IMR-90 (cell line): ENCODE measurements around the gene TRPM1. TPM values are rescaled to one million over a fixed set of nuclear protein-coding genes. Genes with fewer than 3 reads are reported as not detected.
A peak's percentile ranks its signal among the peaks of the same experiment; 100 is the strongest.

Source experiments
- ATAC-seq: fragments of 200-7000 bp; cut with Tn5 transposase; 2 replicates; pipeline ENCODE4 v1.9.1; 2020; ENCODE audit warnings: low read depth, mild to moderate bottlenecking, moderate library complexity
- BruUV-seq: library from RNA; stranded (reverse); fragments of 400-500 nt; replicated peaks from 2 replicates; lab custom pipeline; 2021; lab: Mats Ljungman, UMichigan
- CTCF ChIA-PET: fragments of 300-600 bp; formaldehyde crosslinking; extraction: SDS; loops from one replicate; lab custom pipeline; 2021; ENCODE audit warnings: antibody characterized with exemption; lab: Yijun Ruan, JAX
- POLR2A ChIA-PET: fragments of 300-600 bp; sonication (Branson Sonifier 250); formaldehyde crosslinking; loops from one replicate; lab custom pipeline; 2022; ENCODE audit warnings: antibody characterized with exemption; ENCODE audit not compliant: unreplicated experiment; lab: Charles Lee
- DNase-seq: peaks from one replicate; pipeline ENCODE4 v3.0.0; 2013
- H2AFZ ChIP-seq: replicated peaks from 2 replicates; pipeline ENCODE3; 2013; ENCODE audit warnings: low read length, mild to moderate bottlenecking; ENCODE audit not compliant: poor library complexity
- H2AK5ac ChIP-seq: 2 replicates; pipeline ENCODE4 v1.6.1; 2013; ENCODE audit warnings: low read depth, low read length, inconsistent platforms
- H2AK9ac ChIP-seq: replicated peaks from 2 replicates; pipeline ENCODE3; 2013; ENCODE audit warnings: mild to moderate bottlenecking, low read depth, low read length, moderate library complexity; ENCODE audit not compliant: poor library complexity
- H2BK120ac ChIP-seq: 2 replicates; pipeline ENCODE4 v1.6.1; 2013; ENCODE audit warnings: low read depth, low read length, inconsistent platforms
- H2BK15ac ChIP-seq: 3 replicates; pipeline ENCODE4 v1.6.1; 2013; ENCODE audit warnings: low read depth, low read length, inconsistent platforms
- H2BK20ac ChIP-seq: 2 replicates; pipeline ENCODE4 v1.6.1; 2013; ENCODE audit warnings: low read depth, mild to moderate bottlenecking, inconsistent platforms, low read length, moderate library complexity
- H2BK5ac ChIP-seq: 2 replicates; pipeline ENCODE4 v1.6.1; 2013; ENCODE audit warnings: mild to moderate bottlenecking, low read depth, low read length, inconsistent platforms; ENCODE audit not compliant: poor library complexity, severe bottlenecking
- H3K14ac ChIP-seq: replicated peaks from 2 replicates; pipeline ENCODE4 v1.6.1; 2013; ENCODE audit warnings: low read depth, low read length, inconsistent platforms
- H3K18ac ChIP-seq: 2 replicates; pipeline ENCODE4 v1.6.1; 2013; ENCODE audit warnings: low read depth, low read length, control low read depth
- H3K23ac ChIP-seq: 2 replicates; pipeline ENCODE4 v1.6.1; 2013; ENCODE audit warnings: low read depth, low read length, inconsistent platforms
- H3K27ac ChIP-seq: 2 replicates; pipeline ENCODE4 v1.5.1; 2013; ENCODE audit warnings: mild to moderate bottlenecking, control low read depth, low read length; ENCODE audit not compliant: insufficient read depth
- H3K27me3 ChIP-seq: 2 replicates; pipeline ENCODE4 v1.6.1; 2013; ENCODE audit warnings: low read length; ENCODE audit not compliant: control insufficient read depth, insufficient read depth
- H3K36me3 ChIP-seq: 2 replicates; pipeline ENCODE4 v1.6.1; 2013; ENCODE audit warnings: low read length, mixed read lengths; ENCODE audit not compliant: control insufficient read depth, insufficient read depth
- H3K4ac ChIP-seq: 2 replicates; pipeline ENCODE4 v1.6.1; 2013; ENCODE audit warnings: low read depth, low read length, inconsistent platforms
- H3K4me1 ChIP-seq: 2 replicates; pipeline ENCODE4 v1.6.1; 2013; ENCODE audit warnings: low read length, mixed read lengths; ENCODE audit not compliant: control insufficient read depth, insufficient read depth
- H3K4me2 ChIP-seq: 2 replicates; pipeline ENCODE4 v1.6.1; 2013; ENCODE audit warnings: low read depth, mild to moderate bottlenecking, control low read depth, low read length, moderate library complexity
- H3K4me3 ChIP-seq: 2 replicates; pipeline ENCODE4 v1.5.1; 2013; ENCODE audit warnings: low read depth, mild to moderate bottlenecking, control low read depth, low read length, moderate library complexity; ENCODE audit not compliant: insufficient read depth
- H3K56ac ChIP-seq: 2 replicates; pipeline ENCODE4 v1.6.1; 2013; ENCODE audit warnings: low read length, inconsistent platforms; ENCODE audit not compliant: insufficient read depth; ENCODE audit errors: extremely low read depth
- H3K79me1 ChIP-seq, 2 experiments: 2 replicates each; pipeline ENCODE4 v1.6.1; 2013; ENCODE audit warnings: low read length in 2 of 2, inconsistent platforms in 1 of 2, low read depth in 1 of 2
- H3K9ac ChIP-seq: 2 replicates; pipeline ENCODE4 v1.6.1; 2013; ENCODE audit warnings: low read depth, low read length, control low read depth
- H3K9me1 ChIP-seq: 2 replicates; pipeline ENCODE4 v1.6.1; 2013; ENCODE audit warnings: low read length, inconsistent platforms; ENCODE audit not compliant: insufficient read depth
- H3K9me3 ChIP-seq: 2 replicates; pipeline ENCODE4 v1.6.1; 2013; ENCODE audit warnings: low read length; ENCODE audit not compliant: control insufficient read depth, insufficient read depth
- H4K20me1 ChIP-seq: 2 replicates; pipeline ENCODE4 v1.6.1; 2013; ENCODE audit warnings: low read length, inconsistent platforms; ENCODE audit not compliant: insufficient read depth
- H4K5ac ChIP-seq: 2 replicates; pipeline ENCODE4 v1.6.1; 2013; ENCODE audit warnings: mild to moderate bottlenecking, low read depth, low read length, control low read depth
- H4K8ac ChIP-seq, 2 experiments: 2 replicates each; pipeline ENCODE4 v1.6.1; 2013; ENCODE audit warnings: low read depth in 2 of 2, low read length in 2 of 2, control low read depth in 1 of 2, inconsistent platforms in 1 of 2
- H4K91ac ChIP-seq: 2 replicates; pipeline ENCODE4 v1.6.1; 2013; ENCODE audit warnings: low read depth, low read length, inconsistent platforms; ENCODE audit not compliant: insufficient read depth
- CEBPB ChIP-seq: IDR thresholded peaks from 2 replicates; pipeline ENCODE4 v1.6.1; 2012; ENCODE audit warnings: low read depth, low read length, improper control_type of control experiment
- MAFK ChIP-seq: IDR thresholded peaks from 2 replicates; pipeline ENCODE4 v1.6.1; 2012; ENCODE audit warnings: low read depth, low read length, improper control_type of control experiment
- MAZ ChIP-seq: IDR thresholded peaks from 2 replicates; pipeline ENCODE4 v1.6.1; 2012; ENCODE audit warnings: low read depth, mild to moderate bottlenecking, low read length, improper control_type of control experiment, moderate library complexity, borderline replicate concordance
- MXI1 ChIP-seq: IDR thresholded peaks from 2 replicates; pipeline ENCODE4 v1.6.1; 2012; ENCODE audit warnings: low read depth, mild to moderate bottlenecking, low read length, moderate library complexity, borderline replicate concordance
- NFE2L2 ChIP-seq: fragments of 150-350 bp; IDR thresholded peaks from 2 replicates; pipeline ENCODE4 v1.6.1; 2016; ENCODE audit warnings: low read depth, mild to moderate bottlenecking, low read length
- WGBS, 2 experiments: methylation state at CpG; one replicate each; pipeline versions ENCODE4 v1.1.5 to v1.1.7; 2013; ENCODE audit warnings: missing lambda C conversion rate in 2 of 2; ENCODE audit not compliant: insufficient read length in 1 of 2; ENCODE audit errors: extremely low coverage in 2 of 2; 5-methylcytosine and 5-hydroxymethylcytosine counted together
- dilution Hi-C: fragments of 300-500 bp; cut with HindIII; formaldehyde crosslinking; loops from one replicate; pipeline ENCODE4 v1.14.3; 2018; ENCODE audit warnings: low sequenced_read_pairs; ENCODE audit not compliant: unreplicated experiment
- in situ Hi-C: fragments of 300-500 bp; cut with MboI; formaldehyde crosslinking; loops from 3 replicates; pipeline ENCODE4 v1.14.3; 2019; ENCODE audit warnings: low sequenced_read_pairs, inconsistent platforms, mixed read lengths
- intact Hi-C: fragments of 100-400 bp; cut with micrococcal nuclease; formaldehyde crosslinking; loops from 2 replicates; pipeline ENCODE4 v1.10.0; 2022
- polyA plus RNA-seq, 3 experiments: library from polyadenylated mRNA; depleted of rRNA; stranded (reverse); fragments of >200 nt; gene quantifications; 2 replicates each; pipeline ENCODE4 v1.2.3, GENCODE V29; 2012; ENCODE audit warnings: low replicate concordance in 1 of 3
- total RNA-seq: library from RNA; depleted of rRNA; stranded (reverse); fragments of >200 nt; gene quantifications from 2 replicates; pipeline ENCODE4 v1.2.3, GENCODE V29; 2012

The TRPM1 gene
- total and polyA plus RNA-seq, 2 of the 4 experiments (the other 2 are of a cell fraction), result not detected

DNA sequence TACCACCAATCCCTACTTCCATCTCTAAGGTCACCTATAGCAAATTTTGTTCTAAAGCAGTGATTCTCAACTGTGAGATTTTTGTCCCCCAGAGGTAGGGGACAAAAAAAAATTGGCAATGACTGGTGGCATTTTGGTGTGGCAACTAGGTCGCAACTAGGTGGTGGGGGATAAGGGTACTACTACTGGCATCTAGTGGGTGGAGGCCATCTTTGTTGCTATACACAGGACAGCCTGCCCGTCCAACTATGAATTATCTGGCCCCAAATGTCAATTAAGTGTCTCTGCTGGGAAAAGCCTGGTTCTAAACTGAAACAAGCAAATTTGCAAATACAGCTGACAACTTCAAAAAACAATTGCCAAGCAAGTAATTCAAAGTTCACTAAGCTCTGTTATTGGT, 111.5 kb downstream of the TRPM1 start:
- peak overlapping the region; percentile 31; the same call in 1 of the 2 replicates for H3K14ac ChIP-seq
- peaks cover 29 to 45% of the 10 kb centered on the region in 2 experiments for H3K79me1 ChIP-seq
- peak overlapping the region; percentile 15 for H2AFZ ChIP-seq
- H3K27ac ChIP-seq, result no peak overlapping the region
- no peak overlapping the region for H3K18ac ChIP-seq
- dilution Hi-C loops, result no loop called here
- no peak overlapping the region for H4K5ac ChIP-seq
- H3K9me1 ChIP-seq, result peaks cover 6% of the 10 kb centered on the region; the same call in 1 of the 2 replicates
- POLR2A ChIA-PET, result no interaction called here
- DNase-seq (no peak), ATAC-seq (no peak)
- H3K4me1 ChIP-seq, result peaks cover 7% of the 10 kb centered on the region
- H3K9ac ChIP-seq, result no peak overlapping the region
- 0 out of 2 replicates have a peak overlapping the region, but pooled peaks have one; percentile 13 for H3K4ac ChIP-seq
- H3K4me3 ChIP-seq, result peak overlapping the region; percentile 92
- peak overlapping the region in 1 of 2 experiments; percentile 59; a peak in 1 of 4 replicates for H4K8ac ChIP-seq
- TF ChIP-seq MAZ (no peak), MAFK (no peak), MXI1 (no peak), CEBPB (no peak), NFE2L2 (no peak)
- in situ Hi-C loops, result no loop called here
- H2BK20ac ChIP-seq, result no peak overlapping the region
- no peak overlapping the region for H4K91ac ChIP-seq
- CTCF ChIA-PET, result no interaction called here
- H2AK9ac ChIP-seq, result peak overlapping the region; percentile 62
- no peak overlapping the region for H2BK15ac ChIP-seq
- no CpG with 5 or more reads among the region's 2 CpGs for WGBS, 2 experiments
- intact Hi-C loops, result loop anchor here (2.0 to 10.0 kb wide), 4 partner anchors 47 to 335 kb away; partner anchors contain the start of gene KLF13
- no peaks in the 10 kb centered on the region for H3K9me3 ChIP-seq
- BruUV-seq, result no TSS peak
- peaks cover 10% of the 10 kb centered on the region; the same call in 1 of the 2 replicates for H4K20me1 ChIP-seq
- H2BK5ac ChIP-seq, result peak overlapping the region; percentile 15
- H3K4me2 ChIP-seq, result peak overlapping the region; percentile 77
- H2BK120ac ChIP-seq, result no peak overlapping the region
- no peak overlapping the region; the same call in 1 of the 2 replicates for H3K56ac ChIP-seq
- peak overlapping the region; percentile 84 for H3K23ac ChIP-seq
- 0 out of 2 replicates have a peak overlapping the region, but pooled peaks have one; percentile 58 for H2AK5ac ChIP-seq
- peaks cover 10% of the 10 kb centered on the region for H3K36me3 ChIP-seq
- H3K27me3 ChIP-seq, result no peaks in the 10 kb centered on the region
